ENCODE data around the gene DOCK11.

GRCh38 chrX:118593407-118593806 is 97.8 kb downstream of the DOCK11 start:
- no peak for TF ChIP-seq MXI1 (IDR thresholded peaks at IDR 0.05; ENCODE audit: borderline replicate concordance, low read depth, low read length)
- TF ChIP-seq CHD1 (IDR thresholded peaks at IDR 0.05; ENCODE audit: low read depth, low read length) = no peak
- no peak for TF ChIP-seq POLR2A (IDR thresholded peaks at IDR 0.05; ENCODE audit: low read depth, low read length)
- no peak for TF ChIP-seq NFE2L2 (IDR thresholded peaks at IDR 0.05; ENCODE audit: low read depth, low read length)
- no peak for TF ChIP-seq CTCF (conservative IDR thresholded peaks at IDR 0.05; ENCODE audit: low read depth, low read length)
- TF ChIP-seq MAZ (IDR thresholded peaks at IDR 0.05; ENCODE audit: borderline replicate concordance, low read depth, low read length) = no peak
- no peak for TF ChIP-seq RFX5 (IDR thresholded peaks at IDR 0.05; ENCODE audit: low read depth, low read length)
- TF ChIP-seq FOS (IDR thresholded peaks at IDR 0.05; ENCODE audit: low read depth, low read length) = no peak
- no peak for TF ChIP-seq RCOR1 (IDR thresholded peaks at IDR 0.05; ENCODE audit: insufficient replicate concordance, low read length)
